Kidney tubule cell (primary cell): ENCODE results near the gene KDM4B.

Source experiments
- DNase-seq: peaks from one replicate; pipeline ENCODE4 v3.0.0-alpha.2; 2018; ENCODE audit warnings: low spot score

KDM4B gene

GRCh38 chr19:4984438-4984990, 15.6 kb downstream of the KDM4B start:
- DNase-seq: peak; percentile 23

GRCh38 chr19:4985551-4985991, 16.7 kb downstream of the KDM4B start:
- no peak for DNase-seq

- DNase-seq: no peak
Measured at GRCh38 chr19:4986056-4986455, 17.1 kb downstream of the KDM4B start.

GRCh38 chr19:4986471-4986891, 17.6 kb downstream of the KDM4B start:
- peak; percentile 38 for DNase-seq

GRCh38 chr19:4987256-4987655, 18.3 kb downstream of the KDM4B start:
- no peak for DNase-seq

GRCh38 chr19:4987692-4988370, 18.9 kb downstream of the KDM4B start:
- DNase-seq: no peak

GRCh38 chr19:4988770-4989251, 19.9 kb downstream of the KDM4B start:
- peak; percentile 95 for DNase-seq

GRCh38 chr19:4990306-4990705, 21.4 kb downstream of the KDM4B start:
- no peak for DNase-seq

GRCh38 chr19:4991538-4991937, 22.6 kb downstream of the KDM4B start:
- no peak for DNase-seq

GRCh38 chr19:4991996-4992698, 23.2 kb downstream of the KDM4B start:
- DNase-seq: no peak

- DNase-seq: peak; percentile 27
Measured at GRCh38 chr19:4993683-4994082, 24.8 kb downstream of the KDM4B start.

- no peak for DNase-seq
Measured at GRCh38 chr19:4996701-4997100, 27.8 kb downstream of the KDM4B start.

- no peak for DNase-seq
Measured at GRCh38 chr19:4997297-4997696, 28.4 kb downstream of the KDM4B start.

- DNase-seq: no peak
Measured at GRCh38 chr19:5000120-5000611, 31.3 kb downstream of the KDM4B start.

GRCh38 chr19:5001615-5002014, 32.7 kb downstream of the KDM4B start:
- peak; percentile 38 for DNase-seq

GRCh38 chr19:5002143-5002542, 33.2 kb downstream of the KDM4B start:
- DNase-seq: peak; percentile 64

- DNase-seq: no peak
Measured at GRCh38 chr19:5003781-5004180, 34.9 kb downstream of the KDM4B start.

- DNase-seq: no peak
Measured at GRCh38 chr19:5005096-5005495, 36.2 kb downstream of the KDM4B start.

- DNase-seq: peak; percentile 55
Measured at GRCh38 chr19:5006201-5006600, 37.3 kb downstream of the KDM4B start.

GRCh38 chr19:5006821-5007220, 37.9 kb downstream of the KDM4B start:
- no peak for DNase-seq

- no peak for DNase-seq
Measured at GRCh38 chr19:5011476-5012238, 42.7 kb downstream of the KDM4B start.
